ENCODE measurements around the gene LYAR. TPM values are rescaled to one million over a fixed set of nuclear protein-coding genes. Genes with fewer than 3 reads are reported as not detected.

The LYAR gene
- total RNA-seq, 1 experiment from 2014 or later, result 49.3 TPM

- no peak for DNase-seq (ENCODE audit: low spot score)
- POLR2A ChIA-PET (ENCODE audit: low non-redundant PET), result no interaction called here
- Histone ChIP-seq H3K36me3 (ENCODE audit: insufficient read depth, low read length, poor library complexity, severe bottlenecking) (peaks cover 64% of the 10 kb centered on the region), H3K27me3 (replicated peaks; ENCODE audit: insufficient read depth, low read depth, low read length, poor library complexity) (no peaks in the 10 kb centered on the region), H3K9me3 (ENCODE audit: low read depth, low read length, poor library complexity, severe bottlenecking) (no peaks in the 10 kb centered on the region), H3K4me1 (ENCODE audit: insufficient read depth, low read length, poor library complexity, severe bottlenecking) (no peaks in the 10 kb centered on the region), H3K27ac (ENCODE audit: low read depth, low read length, poor library complexity, severe bottlenecking) (no peak overlapping the region), H3K4me3 (ENCODE audit: low read depth, low read length, poor library complexity, severe bottlenecking) (no peak overlapping the region)
- CTCF ChIA-PET, result no interaction called here
- BruUV-seq (replicated peaks), result no TSS peak
- TF ChIP-seq EZH2 (IDR thresholded peaks at IDR 0.05; ENCODE audit: borderline replicate concordance, low read depth, low read length, poor library complexity, severe bottlenecking) (no peak), CTCF (conservative IDR thresholded peaks at IDR 0.05; ENCODE audit: low read depth, low read length) (no peak)
- intact Hi-C loops (cut with micrococcal nuclease; ENCODE audit: unreplicated experiment), result no loop called here
Measured at GRCh38 chr4:4270529-4270928, 19.4 kb downstream of the LYAR start.

- CTCF ChIA-PET, result no interaction called here
Measured at GRCh38 chr4:4269856-4270255, 20.1 kb downstream of the LYAR start.

GRCh38 chr4:4269331-4269731, 20.6 kb downstream of the LYAR start:
- H3K27ac ChIP-seq (ENCODE audit: low read depth, low read length, poor library complexity, severe bottlenecking), result no peak overlapping the region
- no peaks in the 10 kb centered on the region for H3K4me1 ChIP-seq (ENCODE audit: insufficient read depth, low read length, poor library complexity, severe bottlenecking)
- peaks cover 52% of the 10 kb centered on the region for H3K36me3 ChIP-seq (ENCODE audit: insufficient read depth, low read length, poor library complexity, severe bottlenecking)
- CTCF ChIA-PET, result no interaction called here
- no peaks in the 10 kb centered on the region for H3K9me3 ChIP-seq (ENCODE audit: low read depth, low read length, poor library complexity, severe bottlenecking)
- intact Hi-C loops (cut with micrococcal nuclease; ENCODE audit: unreplicated experiment), result no loop called here
- no peak overlapping the region for H3K4me3 ChIP-seq (ENCODE audit: low read depth, low read length, poor library complexity, severe bottlenecking)
- no peak for DNase-seq (ENCODE audit: low spot score)
- POLR2A ChIA-PET (ENCODE audit: low non-redundant PET), result no interaction called here
- TF ChIP-seq EZH2 (IDR thresholded peaks at IDR 0.05; ENCODE audit: borderline replicate concordance, low read depth, low read length, poor library complexity, severe bottlenecking), result no peak
- TF ChIP-seq CTCF (conservative IDR thresholded peaks at IDR 0.05; ENCODE audit: low read depth, low read length), result no peak
- BruUV-seq (replicated peaks), result no TSS peak
- no peaks in the 10 kb centered on the region for H3K27me3 ChIP-seq (replicated peaks; ENCODE audit: insufficient read depth, low read depth, low read length, poor library complexity)

More at GRCh38 chr4:4269856-4270255, 20.1 kb downstream of the LYAR start:
- no peak for TF ChIP-seq CTCF (conservative IDR thresholded peaks at IDR 0.05; ENCODE audit: low read depth, low read length)
- TF ChIP-seq EZH2 (IDR thresholded peaks at IDR 0.05; ENCODE audit: borderline replicate concordance, low read depth, low read length, poor library complexity, severe bottlenecking), result no peak
- no peaks in the 10 kb centered on the region for H3K4me1 ChIP-seq (ENCODE audit: insufficient read depth, low read length, poor library complexity, severe bottlenecking)
- BruUV-seq (replicated peaks), result no TSS peak
- peaks cover 58% of the 10 kb centered on the region for H3K36me3 ChIP-seq (ENCODE audit: insufficient read depth, low read length, poor library complexity, severe bottlenecking)
- no peak for DNase-seq (ENCODE audit: low spot score)
- no peak overlapping the region for H3K4me3 ChIP-seq (ENCODE audit: low read depth, low read length, poor library complexity, severe bottlenecking)
- H3K27ac ChIP-seq (ENCODE audit: low read depth, low read length, poor library complexity, severe bottlenecking), result no peak overlapping the region
- no peaks in the 10 kb centered on the region for H3K9me3 ChIP-seq (ENCODE audit: low read depth, low read length, poor library complexity, severe bottlenecking)
- intact Hi-C loops (cut with micrococcal nuclease; ENCODE audit: unreplicated experiment), result no loop called here
- POLR2A ChIA-PET (ENCODE audit: low non-redundant PET), result no interaction called here
- no peaks in the 10 kb centered on the region for H3K27me3 ChIP-seq (replicated peaks; ENCODE audit: insufficient read depth, low read depth, low read length, poor library complexity)

All from A673 (cell line).